ENCODE data around the gene CAMK4.
"Not testable (repeated sequence)": the region's sequence is repeated elsewhere in the genome, so short reads cannot be mapped to it uniquely, and the experiment has no call there.

CAMK4 gene

GRCh38 chr5:111320953-111321352, 96.8 kb downstream of the CAMK4 start:
- DNase-seq: no peak

GRCh38 chr5:111321376-111321775, 97.2 kb downstream of the CAMK4 start:
- DNase-seq: no peak

GRCh38 chr5:111326551-111326950, 102.4 kb downstream of the CAMK4 start:
- DNase-seq: no peak

GRCh38 chr5:111337133-111337532, 112.9 kb downstream of the CAMK4 start:
- DNase-seq: no peak

- DNase-seq: no peak
Observed at GRCh38 chr5:111337688-111338087, 113.5 kb downstream of the CAMK4 start.

GRCh38 chr5:111345731-111346130, 121.5 kb downstream of the CAMK4 start:
- DNase-seq: no peak

GRCh38 chr5:111347021-111347420, 122.8 kb downstream of the CAMK4 start:
- no peak for DNase-seq

GRCh38 chr5:111348661-111349329, 124.6 kb downstream of the CAMK4 start:
- no peak for DNase-seq

- DNase-seq: no peak
Observed at GRCh38 chr5:111349429-111349828, 125.2 kb downstream of the CAMK4 start.

- DNase-seq: no peak
Observed at GRCh38 chr5:111353035-111353434, 128.9 kb downstream of the CAMK4 start.

- DNase-seq: not testable (repeated sequence)
Observed at GRCh38 chr5:111358726-111359125, 134.5 kb downstream of the CAMK4 start.

GRCh38 chr5:111360173-111360572, 136.0 kb downstream of the CAMK4 start:
- no peak for DNase-seq

GRCh38 chr5:111364992-111365391, 140.8 kb downstream of the CAMK4 start:
- DNase-seq: no peak

GRCh38 chr5:111366388-111366787, 142.2 kb downstream of the CAMK4 start:
- DNase-seq: no peak

- DNase-seq: no peak
Observed at GRCh38 chr5:111367115-111367514, 142.9 kb downstream of the CAMK4 start.

GRCh38 chr5:111372799-111373198, 148.6 kb downstream of the CAMK4 start:
- DNase-seq: no peak

GRCh38 chr5:111374380-111374779, 150.2 kb downstream of the CAMK4 start:
- no peak for DNase-seq

- DNase-seq: no peak
Observed at GRCh38 chr5:111375645-111376044, 151.5 kb downstream of the CAMK4 start.

- DNase-seq: no peak
Observed at GRCh38 chr5:111377306-111377705, 153.1 kb downstream of the CAMK4 start.

GRCh38 chr5:111379391-111379816, 155.2 kb downstream of the CAMK4 start:
- no peak for DNase-seq

GRCh38 chr5:111383288-111383970, 159.2 kb downstream of the CAMK4 start:
- no peak for DNase-seq

- no peak for DNase-seq
Observed at GRCh38 chr5:111384220-111384619, 160.0 kb downstream of the CAMK4 start.

- DNase-seq: no peak
Observed at GRCh38 chr5:111385051-111385450, 160.9 kb downstream of the CAMK4 start.

- DNase-seq: no peak
Observed at GRCh38 chr5:111385970-111386831, 162.0 kb downstream of the CAMK4 start.

Data from activated CD4-positive, alpha-beta T cell treated with anti-CD3 and anti-CD28 coated beads for 1 hour (primary cell).